Measurements from ENCODE around the gene EMC9.

DNA sequence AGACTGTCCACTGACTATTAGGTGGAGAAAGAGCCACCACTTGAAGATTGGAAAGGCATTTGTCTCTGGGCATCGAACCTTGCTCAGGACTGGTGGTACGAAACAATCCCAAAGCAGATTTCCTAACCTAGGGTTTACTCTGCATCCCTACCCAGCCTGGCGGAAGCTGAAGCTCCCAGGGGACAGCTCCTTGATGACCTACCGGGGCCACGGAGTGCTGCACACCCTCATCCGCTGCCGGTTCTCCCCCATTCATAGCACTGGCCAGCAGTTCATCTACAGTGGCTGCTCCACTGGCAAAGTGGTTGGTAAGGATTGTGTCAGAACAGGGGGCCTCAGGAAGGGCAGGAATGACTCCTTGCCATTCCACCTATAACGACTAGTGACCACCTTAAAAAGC is 20.2 kb downstream of the EMC9 start:
- TF ChIP-seq, protein P1, sequence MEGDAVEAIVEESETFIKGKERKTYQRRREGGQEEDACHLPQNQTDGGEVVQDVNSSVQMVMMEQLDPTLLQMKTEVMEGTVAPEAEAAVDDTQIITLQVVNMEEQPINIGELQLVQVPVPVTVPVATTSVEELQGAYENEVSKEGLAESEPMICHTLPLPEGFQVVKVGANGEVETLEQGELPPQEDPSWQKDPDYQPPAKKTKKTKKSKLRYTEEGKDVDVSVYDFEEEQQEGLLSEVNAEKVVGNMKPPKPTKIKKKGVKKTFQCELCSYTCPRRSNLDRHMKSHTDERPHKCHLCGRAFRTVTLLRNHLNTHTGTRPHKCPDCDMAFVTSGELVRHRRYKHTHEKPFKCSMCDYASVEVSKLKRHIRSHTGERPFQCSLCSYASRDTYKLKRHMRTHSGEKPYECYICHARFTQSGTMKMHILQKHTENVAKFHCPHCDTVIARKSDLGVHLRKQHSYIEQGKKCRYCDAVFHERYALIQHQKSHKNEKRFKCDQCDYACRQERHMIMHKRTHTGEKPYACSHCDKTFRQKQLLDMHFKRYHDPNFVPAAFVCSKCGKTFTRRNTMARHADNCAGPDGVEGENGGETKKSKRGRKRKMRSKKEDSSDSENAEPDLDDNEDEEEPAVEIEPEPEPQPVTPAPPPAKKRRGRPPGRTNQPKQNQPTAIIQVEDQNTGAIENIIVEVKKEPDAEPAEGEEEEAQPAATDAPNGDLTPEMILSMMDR (IDR thresholded peaks at IDR 0.05): no peak
- TF ChIP-seq EZH2 (IDR thresholded peaks at IDR 0.05; ENCODE audit: borderline replicate concordance, insufficient read depth, low read depth, low read length, poor library complexity, severe bottlenecking): no peak
